ENCODE results near the gene FLNA. TPM values are rescaled to one million over a fixed set of nuclear protein-coding genes. Genes with fewer than 3 reads are reported as not detected.
A peak's percentile ranks its signal among the peaks of the same experiment; 100 is the strongest.

FLNA gene
- total RNA-seq, 5 donors from 2014 or later (not counting 1 experiment from before 2014, with no cell fraction given): 893 to 1,483 (median 1,268) TPM

DNA sequence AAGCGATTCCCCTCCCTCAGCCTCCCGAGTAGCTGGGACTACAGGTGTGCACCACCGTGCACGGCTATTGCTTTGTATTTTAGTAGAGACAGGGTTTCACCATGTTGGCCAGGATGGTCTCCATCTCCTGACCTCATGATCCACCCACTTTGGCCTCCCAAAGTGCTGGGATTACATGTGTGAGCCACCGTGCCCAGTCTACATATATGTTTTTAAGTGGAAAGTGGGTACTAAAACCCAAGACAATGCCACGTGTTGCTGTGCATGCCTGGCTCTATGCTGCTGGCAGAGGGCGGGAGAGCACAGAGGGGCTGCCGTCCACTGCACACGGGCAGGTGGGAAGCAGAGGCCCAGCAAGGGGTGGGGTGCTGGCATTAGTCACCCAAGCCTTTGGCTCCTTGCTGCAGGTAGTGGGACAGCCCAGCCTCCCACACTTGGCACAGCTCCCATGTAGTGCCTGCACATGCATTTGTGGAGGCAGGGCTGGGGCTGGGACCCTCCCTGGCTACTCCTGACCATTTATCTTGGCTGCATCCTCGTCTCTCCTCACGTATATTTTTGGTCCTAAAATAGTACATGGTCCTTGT, 8.1 kb upstream of the FLNA start:
- Mint-ChIP-seq H3K9me3 (no peaks in the 10 kb centered on the region), H3K4me1 (peaks cover 14 to 15% (median 14%) of the 10 kb centered on the region in 3 donors), H3K4me3 (no peak overlapping the region), H3K27me3 (no peaks in the 10 kb centered on the region), H3K27ac (peak overlapping the region in 1 of 2 donors; percentile 56), H3K36me3 (no peaks in the 10 kb centered on the region)
- ATAC-seq (replicated peaks in 1 of 4) (no peak), DNase-seq (no peak)
- CTCF ChIA-PET: interaction anchor here in 1 of 2 donors (1.2 kb wide), 1 partner anchor 9 kb away, joined by 3 read pairs; no protein-coding TSS in a partner anchor
- Histone ChIP-seq H3K4me3 (ENCODE audit: control insufficient read depth in 1 of 2, extremely low read depth in 1 of 2, low read length in 1 of 2) (no peak overlapping the region), H3K27me3 (replicated peaks in 1 of 2; ENCODE audit: control insufficient read depth in 2 of 2, extremely low read depth in 1 of 2, insufficient read depth in 2 of 2, low read length in 1 of 2) (no peaks in the 10 kb centered on the region), H3K9me3 (no peaks in the 10 kb centered on the region), H3K36me3 (ENCODE audit: control insufficient read depth in 2 of 2, extremely low read depth in 1 of 2, insufficient read depth in 1 of 2, low read length in 1 of 2) (peaks cover 3 to 15% of the 10 kb centered on the region in 2 donors), H3K27ac (ENCODE audit: low read length) (no peak overlapping the region), H3K4me1 (ENCODE audit: control insufficient read depth in 1 of 2, extremely low read depth in 1 of 2, insufficient read depth in 2 of 2, low read length in 2 of 2) (peaks cover 4 to 20% of the 10 kb centered on the region in 2 experiments)
- WGBS (ENCODE audit: insufficient coverage): 100% methylated on average over 1 of the region's 11 CpGs
- POLR2A ChIA-PET: no interaction called here

DNA sequence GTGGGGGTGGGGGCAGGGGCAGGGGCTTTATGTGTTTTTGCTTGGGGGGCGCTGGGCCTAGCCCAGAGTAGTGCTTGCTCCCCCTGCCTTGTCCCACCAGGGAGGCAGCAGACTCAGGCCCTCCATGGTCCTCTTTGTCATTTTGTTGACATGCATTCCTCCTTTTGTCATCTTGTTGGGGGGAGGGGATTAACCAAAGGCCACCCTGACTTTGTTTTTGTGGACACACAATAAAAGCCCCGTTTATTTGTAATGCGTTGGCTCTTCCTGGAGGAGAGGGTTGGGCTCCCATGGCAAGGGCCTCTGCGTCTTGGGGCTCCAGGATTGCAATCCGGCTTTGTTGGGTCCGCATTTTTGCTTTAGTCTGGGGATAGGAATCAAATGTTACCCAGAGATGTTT, 6.8 kb upstream of the FLNA start:
- H3K36me3 ChIP-seq (ENCODE audit: control insufficient read depth in 2 of 2, extremely low read depth in 1 of 2, insufficient read depth in 1 of 2, low read length in 1 of 2): peaks cover 3 to 15% of the 10 kb centered on the region in 2 donors
- no peaks in the 10 kb centered on the region for H3K27me3 ChIP-seq (replicated peaks in 1 of 2; ENCODE audit: control insufficient read depth in 2 of 2, extremely low read depth in 1 of 2, insufficient read depth in 2 of 2, low read length in 1 of 2)
- H3K27ac ChIP-seq (ENCODE audit: low read length): no peak overlapping the region
- no peak for ATAC-seq (replicated peaks in 1 of 4)
- peak overlapping the region in 1 of 3 donors; percentile 77 for H3K4me3 Mint-ChIP-seq
- POLR2A ChIA-PET: interaction anchor here in 1 of 2 donors (0.6 to 0.7 kb wide), 2 partner anchors 23 to 108 kb away, joined by 3 to 4 read pairs; no protein-coding TSS in a partner anchor
- no peaks in the 10 kb centered on the region for H3K9me3 ChIP-seq
- no peak overlapping the region for H3K4me3 ChIP-seq (ENCODE audit: control insufficient read depth in 1 of 2, extremely low read depth in 1 of 2, low read length in 1 of 2)
- no peaks in the 10 kb centered on the region for H3K9me3 Mint-ChIP-seq
- no peaks in the 10 kb centered on the region for H3K36me3 Mint-ChIP-seq
- WGBS (ENCODE audit: insufficient coverage): no CpG with 5 or more reads among the region's 6 CpGs
- peaks cover 4 to 32% of the 10 kb centered on the region in 2 experiments for H3K4me1 ChIP-seq (ENCODE audit: control insufficient read depth in 1 of 2, extremely low read depth in 1 of 2, insufficient read depth in 2 of 2, low read length in 2 of 2)
- no peaks in the 10 kb centered on the region for H3K27me3 Mint-ChIP-seq
- CTCF ChIA-PET: no interaction called here
- H3K27ac Mint-ChIP-seq: no peak overlapping the region
- H3K4me1 Mint-ChIP-seq: peaks cover 15 to 17% (median 15%) of the 10 kb centered on the region in 3 donors
- no peak for DNase-seq

DNA sequence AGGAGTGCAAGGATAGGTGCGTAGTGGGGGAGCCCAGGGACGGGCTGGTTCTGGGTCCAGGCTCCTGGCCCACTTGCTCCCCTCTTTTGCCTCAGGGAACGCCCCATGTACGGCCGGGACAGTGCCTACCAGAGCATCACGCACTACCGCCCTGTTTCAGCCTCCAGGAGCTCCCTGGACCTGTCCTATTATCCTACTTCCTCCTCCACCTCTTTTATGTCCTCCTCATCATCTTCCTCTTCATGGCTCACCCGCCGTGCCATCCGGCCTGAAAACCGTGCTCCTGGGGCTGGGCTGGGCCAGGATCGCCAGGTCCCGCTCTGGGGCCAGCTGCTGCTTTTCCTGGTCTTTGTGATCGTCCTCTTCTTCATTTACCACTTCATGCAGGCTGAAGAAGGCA, 6.4 kb upstream of the FLNA start:
- Mint-ChIP-seq H3K4me1 (peaks cover 15 to 17% (median 15%) of the 10 kb centered on the region in 3 donors), H3K36me3 (no peaks in the 10 kb centered on the region), H3K9me3 (no peaks in the 10 kb centered on the region), H3K27ac (peak overlapping the region; percentile 74 to 93), H3K4me3 (peak overlapping the region; percentile 77 to 84 (median 81)), H3K27me3 (no peaks in the 10 kb centered on the region)
- no peak for DNase-seq
- Histone ChIP-seq H3K27me3 (replicated peaks in 1 of 2; ENCODE audit: control insufficient read depth in 2 of 2, extremely low read depth in 1 of 2, insufficient read depth in 2 of 2, low read length in 1 of 2) (no peaks in the 10 kb centered on the region), H3K27ac (ENCODE audit: low read length) (peak overlapping the region; percentile 97), H3K4me1 (ENCODE audit: control insufficient read depth in 1 of 2, extremely low read depth in 1 of 2, insufficient read depth in 2 of 2, low read length in 2 of 2) (peaks cover 4 to 32% of the 10 kb centered on the region in 2 experiments), H3K9me3 (no peaks in the 10 kb centered on the region), H3K36me3 (ENCODE audit: control insufficient read depth in 2 of 2, extremely low read depth in 1 of 2, insufficient read depth in 1 of 2, low read length in 1 of 2) (peaks cover 3 to 15% of the 10 kb centered on the region in 2 donors), H3K4me3 (ENCODE audit: control insufficient read depth in 1 of 2, extremely low read depth in 1 of 2, low read length in 1 of 2) (no peak overlapping the region)
- WGBS (ENCODE audit: insufficient coverage): 87% methylated on average over 3 of the region's 14 CpGs
- CTCF ChIA-PET: no interaction called here
- POLR2A ChIA-PET: interaction anchor here in 1 of 2 donors (0.6 kb wide), 1 partner anchor 109 kb away, joined by 4 read pairs; no protein-coding TSS in a partner anchor
- no peak for ATAC-seq (replicated peaks in 1 of 4)

DNA sequence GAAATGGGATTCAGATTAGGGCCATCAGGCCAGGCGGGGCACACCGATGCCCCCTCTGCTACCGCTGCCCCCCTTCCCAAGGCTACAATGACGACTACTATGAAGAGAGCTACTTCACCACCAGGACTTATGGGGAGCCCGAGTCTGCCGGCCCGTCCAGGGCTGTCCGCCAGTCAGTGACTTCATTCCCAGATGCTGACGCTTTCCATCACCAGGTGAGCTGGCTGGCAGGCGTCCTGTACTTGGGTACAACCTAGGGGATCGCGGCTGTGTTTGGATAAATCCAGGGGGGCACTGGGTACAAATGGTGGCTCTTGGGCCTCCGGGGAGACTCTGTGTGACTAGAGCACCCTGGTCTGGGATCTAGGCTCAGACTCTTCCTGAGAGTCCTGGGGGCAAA, 5.7 kb upstream of the FLNA start:
- Histone ChIP-seq H3K4me1 (ENCODE audit: control insufficient read depth in 1 of 2, extremely low read depth in 1 of 2, insufficient read depth in 2 of 2, low read length in 2 of 2) (peaks cover 4 to 32% of the 10 kb centered on the region in 2 experiments), H3K4me3 (ENCODE audit: control insufficient read depth in 1 of 2, extremely low read depth in 1 of 2, low read length in 1 of 2) (peak overlapping the region; percentile 67 to 69), H3K9me3 (no peaks in the 10 kb centered on the region), H3K27me3 (replicated peaks in 1 of 2; ENCODE audit: control insufficient read depth in 2 of 2, extremely low read depth in 1 of 2, insufficient read depth in 2 of 2, low read length in 1 of 2) (no peaks in the 10 kb centered on the region), H3K27ac (ENCODE audit: low read length) (peak overlapping the region; percentile 97), H3K36me3 (ENCODE audit: control insufficient read depth in 2 of 2, extremely low read depth in 1 of 2, insufficient read depth in 1 of 2, low read length in 1 of 2) (peaks cover 3 to 15% of the 10 kb centered on the region in 2 donors)
- POLR2A ChIA-PET: interaction anchor here in 1 of 2 donors (0.6 to 1.0 kb wide), 2 partner anchors 9 to 10 kb away, joined by 3 to 5 read pairs; no protein-coding TSS in a partner anchor
- Mint-ChIP-seq H3K27ac (peak overlapping the region; percentile 80 to 89), H3K4me1 (peaks cover 15 to 18% (median 17%) of the 10 kb centered on the region in 3 donors), H3K9me3 (no peaks in the 10 kb centered on the region), H3K36me3 (no peaks in the 10 kb centered on the region), H3K27me3 (no peaks in the 10 kb centered on the region), H3K4me3 (peak overlapping the region; percentile 77 to 84 (median 81))
- 80% methylated on average over 1 of the region's 13 CpGs for WGBS (ENCODE audit: insufficient coverage)
- no peak for DNase-seq
- CTCF ChIA-PET: no interaction called here
- no peak for ATAC-seq (replicated peaks in 1 of 4)

DNA sequence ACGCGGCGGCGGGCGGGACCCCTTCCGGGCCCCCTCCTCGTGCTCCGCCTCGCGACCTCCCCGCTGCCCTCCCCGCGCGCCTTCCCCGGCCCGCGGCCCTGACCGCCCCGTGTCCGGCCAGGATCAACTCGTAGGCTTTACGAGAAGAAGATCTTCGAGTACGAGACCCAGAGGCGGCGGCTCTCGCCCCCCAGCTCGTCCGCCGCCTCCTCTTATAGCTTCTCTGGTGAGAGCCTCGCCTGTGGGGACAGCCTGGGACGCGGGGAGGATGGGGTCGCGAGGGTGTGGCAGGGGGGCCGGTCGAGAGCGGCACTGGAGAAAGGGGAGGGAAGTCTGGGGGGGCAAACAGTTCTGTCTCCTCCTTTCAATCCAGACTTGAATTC, 5.1 kb upstream of the FLNA start:
- H3K4me3 Mint-ChIP-seq: peak overlapping the region; percentile 77 to 84 (median 81)
- no peaks in the 10 kb centered on the region for H3K36me3 Mint-ChIP-seq
- no peaks in the 10 kb centered on the region for H3K9me3 Mint-ChIP-seq
- Histone ChIP-seq H3K36me3 (ENCODE audit: control insufficient read depth in 2 of 2, extremely low read depth in 1 of 2, insufficient read depth in 1 of 2, low read length in 1 of 2) (peaks cover 3 to 15% of the 10 kb centered on the region in 2 donors), H3K4me3 (ENCODE audit: control insufficient read depth in 1 of 2, extremely low read depth in 1 of 2, low read length in 1 of 2) (peak overlapping the region; percentile 67 to 69), H3K4me1 (ENCODE audit: control insufficient read depth in 1 of 2, extremely low read depth in 1 of 2, insufficient read depth in 2 of 2, low read length in 2 of 2) (peaks cover 4 to 37% of the 10 kb centered on the region in 2 experiments), H3K9me3 (no peaks in the 10 kb centered on the region), H3K27ac (ENCODE audit: low read length) (peak overlapping the region; percentile 97), H3K27me3 (replicated peaks in 1 of 2; ENCODE audit: control insufficient read depth in 2 of 2, extremely low read depth in 1 of 2, insufficient read depth in 2 of 2, low read length in 1 of 2) (no peaks in the 10 kb centered on the region)
- no peak for ATAC-seq (replicated peaks in 1 of 4)
- CTCF ChIA-PET: no interaction called here
- POLR2A ChIA-PET: interaction anchor here in 1 of 2 donors (0.6 to 1.1 kb wide), 3 partner anchors 9 to 32 kb away, joined by 3 to 5 read pairs (median 3); no protein-coding TSS in a partner anchor
- H3K27me3 Mint-ChIP-seq: no peaks in the 10 kb centered on the region
- 0% methylated on average over 16 of the region's 38 CpGs for WGBS (ENCODE audit: insufficient coverage)
- no peak for DNase-seq
- peaks cover 15 to 20% (median 19%) of the 10 kb centered on the region in 3 donors for H3K4me1 Mint-ChIP-seq
- H3K27ac Mint-ChIP-seq: peak overlapping the region; percentile 80 to 89

DNA sequence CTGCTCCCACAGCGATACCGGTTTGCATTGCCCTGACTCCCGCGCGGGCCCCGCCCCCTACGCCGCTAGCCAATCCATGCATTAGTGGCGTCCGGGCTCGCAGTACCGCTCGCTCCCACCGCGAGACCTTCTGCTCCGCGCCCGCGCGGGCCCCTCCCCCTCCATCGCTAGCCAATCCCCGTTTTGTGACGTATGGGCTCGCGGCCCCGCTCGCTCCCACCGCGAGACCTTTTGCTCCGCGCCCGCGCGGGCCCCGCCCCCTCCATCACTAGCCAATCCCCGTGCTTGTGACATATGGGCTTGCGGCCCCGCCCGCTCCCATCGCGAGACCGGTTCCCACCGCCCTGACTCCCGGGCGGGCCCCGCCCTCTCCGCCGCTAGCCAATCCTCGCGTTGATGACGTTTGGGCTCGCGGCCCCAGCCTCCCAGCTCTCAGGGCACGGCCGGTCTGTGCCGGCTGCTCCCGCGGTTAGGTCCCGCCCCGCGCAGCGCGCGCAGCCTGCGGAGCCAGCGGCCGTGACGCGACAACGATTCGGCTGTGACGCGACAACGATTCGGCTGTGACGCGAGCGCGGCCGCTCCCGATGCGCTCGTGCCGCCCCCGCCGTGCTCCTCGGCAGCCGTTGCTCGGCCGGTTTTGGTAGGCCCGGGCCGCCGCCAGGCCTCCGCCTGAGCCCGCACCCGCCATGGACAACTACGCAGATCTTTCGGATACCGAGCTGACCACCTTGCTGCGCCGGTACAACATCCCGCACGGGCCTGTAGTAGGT, 4.5 kb upstream of the FLNA start, which contains the start of gene EMD:
TSS of gene EMD (plus strand) at position 497 of the 770 bp plus-strand sequence. CDS start at position 687, 190 bp downstream.
- POLR2A ChIA-PET: interaction anchor here in 1 of 2 donors (0.6 to 1.1 kb wide), 3 partner anchors 8 to 31 kb away, joined by 3 read pairs; no protein-coding TSS in a partner anchor
- H3K4me3 ChIP-seq (ENCODE audit: control insufficient read depth in 1 of 2, extremely low read depth in 1 of 2, low read length in 1 of 2): peak within 1 kb of the TSS; percentile 67 to 69

More for the DNA sequence above, 4.5 kb upstream of the FLNA start, which contains the start of gene EMD:
- Mint-ChIP-seq H3K27me3 (no peaks in the 10 kb centered on the region), H3K9me3 (no peaks in the 10 kb centered on the region), H3K4me1 (peaks cover 15 to 20% (median 19%) of the 10 kb centered on the region in 3 donors), H3K27ac (peak within 1 kb of the TSS; percentile 89), H3K36me3 (no peaks in the 10 kb centered on the region), H3K4me3 (peak within 1 kb of the TSS; percentile 77 to 84 (median 81))
- Histone ChIP-seq H3K27me3 (replicated peaks in 1 of 2; ENCODE audit: control insufficient read depth in 2 of 2, extremely low read depth in 1 of 2, insufficient read depth in 2 of 2, low read length in 1 of 2) (no peaks in the 10 kb centered on the region), H3K4me1 (ENCODE audit: control insufficient read depth in 1 of 2, extremely low read depth in 1 of 2, insufficient read depth in 2 of 2, low read length in 2 of 2) (peaks cover 5 to 40% of the 10 kb centered on the region in 2 experiments), H3K36me3 (ENCODE audit: control insufficient read depth in 2 of 2, extremely low read depth in 1 of 2, insufficient read depth in 1 of 2, low read length in 1 of 2) (peaks cover 3 to 15% of the 10 kb centered on the region in 2 donors), H3K9me3 (no peaks in the 10 kb centered on the region), H3K27ac (ENCODE audit: low read length) (peak within 1 kb of the TSS; percentile 97)
- ATAC-seq (replicated peaks in 1 of 4) (peak; percentile 80 to 85 (median 81)), DNase-seq (peak; percentile 85 to 99 (median 96))
- under 1% methylated on average over 68 of the region's 103 CpGs for WGBS (ENCODE audit: insufficient coverage)
- CTCF ChIA-PET: no interaction called here
